NCI-H146 treated with DMSO at 0.1 percent for 48 hours (cell line): Measurements from ENCODE around the gene G0S2.
"Not testable (repeated sequence)": the region's sequence is repeated elsewhere in the genome, so short reads cannot be mapped to it uniquely, and the experiment has no call there.

Source experiments
- DNase-seq: peaks from one replicate; lab custom pipeline; 2025; ENCODE audit not compliant: unreplicated experiment; lab: John Stamatoyannopoulos, UW

Gene G0S2

DNA sequence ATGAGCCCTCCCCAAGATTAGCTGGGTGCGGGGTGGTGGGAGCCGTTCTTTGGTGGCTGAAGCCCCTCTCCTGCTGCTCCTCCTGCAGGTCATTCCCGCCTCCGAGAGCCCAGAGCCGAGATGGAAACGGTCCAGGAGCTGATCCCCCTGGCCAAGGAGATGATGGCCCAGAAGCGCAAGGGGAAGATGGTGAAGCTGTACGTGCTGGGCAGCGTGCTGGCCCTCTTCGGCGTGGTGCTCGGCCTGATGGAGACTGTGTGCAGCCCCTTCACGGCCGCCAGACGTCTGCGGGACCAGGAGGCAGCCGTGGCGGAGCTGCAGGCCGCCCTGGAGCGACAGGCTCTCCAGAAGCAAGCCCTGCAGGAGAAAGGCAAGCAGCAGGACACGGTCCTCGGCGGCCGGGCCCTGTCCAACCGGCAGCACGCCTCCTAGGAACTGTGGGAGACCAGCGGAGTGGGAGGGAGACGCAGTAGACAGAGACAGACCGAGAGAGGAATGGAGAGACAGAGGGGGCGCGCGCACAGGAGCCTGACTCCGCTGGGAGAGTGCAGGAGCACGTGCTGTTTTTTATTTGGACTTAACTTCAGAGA, 448 bp downstream of the G0S2 start:
- no peak for DNase-seq

DNA sequence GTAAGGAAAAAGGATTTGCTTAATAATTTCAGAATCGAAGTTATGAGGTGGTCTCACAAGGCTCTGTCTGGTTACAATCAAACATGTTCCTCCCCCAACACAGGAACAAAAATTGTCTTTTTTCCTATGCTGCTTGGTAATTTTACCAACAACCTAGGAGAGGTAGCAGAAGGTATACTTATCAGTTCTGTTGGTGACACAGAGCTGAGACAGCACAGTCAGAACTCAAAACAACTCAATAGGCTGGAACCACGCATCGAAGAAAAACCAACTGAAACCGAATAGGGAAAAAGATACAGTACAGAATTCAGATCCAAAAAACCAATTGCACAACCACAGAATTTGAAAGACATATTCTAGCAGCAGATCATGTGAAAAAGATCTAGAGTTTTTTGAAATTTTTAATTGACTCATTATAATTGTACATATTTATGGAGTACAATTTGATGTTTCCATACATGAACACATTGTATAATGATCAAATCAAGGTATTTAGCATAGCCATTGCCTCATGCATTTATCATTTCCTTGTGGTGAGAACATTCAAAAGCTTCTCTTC, 3.8 kb downstream of the G0S2 start:
- no peak for DNase-seq

GRCh38 chr1:209685821-209686220, 10.6 kb downstream of the G0S2 start:
- DNase-seq, result no peak

DNA sequence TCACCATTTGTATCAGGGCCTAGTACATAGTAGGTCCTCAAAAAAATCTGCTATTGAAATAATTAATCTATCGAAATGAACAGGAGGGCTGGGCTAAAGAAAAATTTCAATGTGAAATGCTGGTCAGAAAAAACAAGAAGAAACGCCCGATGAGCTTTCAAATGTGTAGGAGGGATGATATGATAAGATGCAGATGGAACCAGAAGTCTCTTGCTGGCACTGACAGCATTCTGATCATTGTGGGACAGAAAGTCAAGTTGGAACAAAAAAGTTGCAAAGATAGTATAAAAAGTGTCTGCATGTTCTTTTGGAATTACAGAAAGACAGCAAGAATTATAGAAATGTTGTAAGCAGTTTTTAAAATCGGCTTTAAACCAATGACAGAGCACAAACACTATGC, 11.1 kb downstream of the G0S2 start:
- DNase-seq, result no peak

- no peak for DNase-seq
These were observed 13.6 kb downstream of the G0S2 start for GRCh38 chr1:209688746-209689234.

- DNase-seq, result no peak
These were observed 14.3 kb downstream of the G0S2 start for GRCh38 chr1:209689477-209689876.

GRCh38 chr1:209691237-209691636, 16.0 kb downstream of the G0S2 start:
- no peak for DNase-seq

DNA sequence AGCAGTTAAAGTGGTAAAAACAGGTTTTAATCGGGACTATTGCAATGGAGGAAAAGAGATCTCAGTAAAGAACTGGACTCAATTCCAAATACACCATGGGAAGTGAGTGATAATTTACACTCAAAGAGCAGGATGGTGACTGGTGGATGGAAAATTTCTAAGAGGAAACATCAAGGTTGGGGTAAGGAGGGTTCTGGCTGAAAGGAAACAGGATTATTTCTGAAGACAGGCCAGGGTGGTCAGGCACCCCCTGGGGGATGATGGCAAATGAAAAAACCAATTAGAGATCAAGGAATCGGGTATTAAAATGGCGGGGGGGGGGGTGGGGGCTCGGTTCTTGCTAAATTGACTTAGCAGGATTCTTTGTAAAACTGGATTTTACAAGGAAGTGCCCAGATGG, 17.1 kb downstream of the G0S2 start:
- no peak for DNase-seq

DNA sequence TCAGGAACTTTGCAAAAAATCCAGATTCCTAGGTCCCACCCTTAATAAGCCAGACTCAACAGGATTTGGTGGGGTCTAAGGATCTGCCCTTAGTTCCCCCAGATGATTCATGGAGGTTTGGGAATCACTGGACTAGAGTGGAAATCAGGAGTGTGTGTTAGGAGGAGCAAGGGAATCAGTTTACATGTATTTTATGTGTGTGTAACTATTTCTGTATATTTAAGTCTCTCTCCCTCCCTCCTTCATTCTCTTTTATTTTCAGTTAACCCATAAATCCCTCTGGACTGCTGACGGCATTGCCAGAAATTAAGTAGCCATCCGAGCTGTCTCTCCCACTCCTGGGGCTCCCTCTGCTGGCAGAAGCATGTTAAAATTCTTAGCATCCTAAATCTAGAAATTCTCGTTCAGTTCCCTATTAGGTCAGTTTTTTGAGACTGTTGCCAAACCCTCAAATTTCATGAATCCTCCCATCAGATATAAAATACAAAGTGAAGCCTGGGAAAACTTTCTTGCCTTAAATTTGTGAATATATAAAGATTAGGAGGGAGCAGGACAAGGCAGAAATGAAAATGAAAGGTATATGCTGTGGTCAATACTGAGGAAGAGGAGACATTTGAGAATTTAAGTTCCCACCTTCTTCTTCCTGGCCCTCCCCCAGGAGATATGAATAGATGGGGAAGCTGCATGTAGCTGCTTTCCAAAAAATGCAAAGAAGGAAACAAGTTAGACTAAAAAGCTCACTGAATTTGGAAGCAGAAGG, 17.7 kb downstream of the G0S2 start:
- DNase-seq, result peak; percentile 22

DNA sequence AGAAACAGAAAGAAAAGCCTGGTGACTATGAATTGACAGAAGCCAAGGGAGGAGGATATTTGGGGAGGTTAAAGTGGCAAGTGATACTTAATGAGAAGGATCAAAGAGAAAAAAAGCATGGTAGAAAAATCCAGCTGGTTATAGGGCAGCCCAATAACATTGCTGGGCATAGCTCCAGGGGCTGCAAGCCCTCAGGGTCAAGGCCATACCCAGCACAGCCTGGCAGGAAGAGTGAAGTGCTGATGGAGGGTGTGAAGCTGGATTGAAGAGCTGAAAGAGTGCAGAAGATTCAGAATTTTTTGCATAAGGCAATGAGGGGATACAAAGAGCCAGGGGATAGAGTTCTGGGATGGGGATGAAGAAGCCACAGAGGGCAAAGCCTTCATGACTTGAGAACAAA, 21.5 kb downstream of the G0S2 start:
- no peak for DNase-seq

DNA sequence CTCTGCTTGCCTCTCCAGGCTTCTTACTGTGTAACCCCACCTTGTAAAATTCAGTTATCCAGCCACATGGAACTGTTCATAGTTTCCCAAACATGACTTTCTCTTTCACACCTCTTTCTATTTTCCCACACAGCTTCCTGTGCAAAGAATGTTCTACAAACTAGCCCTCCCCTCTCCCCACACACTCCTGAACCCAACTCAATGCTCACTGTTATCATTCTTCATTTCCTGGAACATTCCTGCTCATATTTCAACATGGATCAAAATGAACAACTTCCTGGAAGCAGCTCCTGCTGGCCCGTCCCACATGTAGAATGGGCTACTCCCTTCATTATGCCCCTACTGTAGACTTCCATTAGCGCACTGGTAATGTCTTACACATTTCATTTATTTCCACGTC, 21.9 kb downstream of the G0S2 start:
- DNase-seq, result no peak

DNA sequence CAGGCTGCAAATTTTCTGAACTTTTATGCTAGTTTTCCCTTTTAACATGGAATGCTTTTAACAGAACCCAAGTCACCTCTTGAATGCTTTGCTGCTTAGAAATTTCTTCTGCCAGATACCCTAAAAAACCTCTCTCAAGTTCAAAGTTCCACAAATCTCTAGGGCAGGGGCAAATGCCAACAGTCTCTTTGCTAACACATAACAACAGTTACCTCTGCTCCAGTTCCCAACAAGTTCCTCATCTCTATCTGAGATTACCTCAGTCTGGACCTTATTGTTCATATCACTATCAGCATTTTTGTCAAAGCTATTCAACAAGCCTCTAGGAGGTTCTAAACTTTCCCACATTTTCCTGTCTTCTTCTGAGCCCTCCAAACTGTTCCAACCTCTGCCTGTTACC, 25.5 kb downstream of the G0S2 start:
- not testable (repeated sequence) for DNase-seq

DNA sequence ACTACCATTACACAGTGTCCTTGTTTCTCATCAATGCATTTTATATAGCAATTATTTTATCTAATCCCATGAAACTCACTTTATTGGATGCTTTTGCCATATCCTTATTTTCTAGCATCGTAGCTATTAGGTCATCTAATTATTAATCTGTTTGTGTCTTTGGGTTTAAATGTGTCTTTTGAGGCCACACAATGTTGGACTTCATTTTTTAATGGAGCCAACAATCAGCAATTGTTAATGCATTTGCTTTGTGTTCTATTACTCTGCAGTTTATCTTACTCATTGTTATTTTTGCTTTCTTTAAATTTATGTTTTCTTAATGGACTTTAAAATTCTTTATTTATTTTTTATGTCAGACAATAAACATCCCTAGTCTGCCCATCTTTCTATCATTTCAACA, 27.6 kb downstream of the G0S2 start:
- no peak for DNase-seq

DNA sequence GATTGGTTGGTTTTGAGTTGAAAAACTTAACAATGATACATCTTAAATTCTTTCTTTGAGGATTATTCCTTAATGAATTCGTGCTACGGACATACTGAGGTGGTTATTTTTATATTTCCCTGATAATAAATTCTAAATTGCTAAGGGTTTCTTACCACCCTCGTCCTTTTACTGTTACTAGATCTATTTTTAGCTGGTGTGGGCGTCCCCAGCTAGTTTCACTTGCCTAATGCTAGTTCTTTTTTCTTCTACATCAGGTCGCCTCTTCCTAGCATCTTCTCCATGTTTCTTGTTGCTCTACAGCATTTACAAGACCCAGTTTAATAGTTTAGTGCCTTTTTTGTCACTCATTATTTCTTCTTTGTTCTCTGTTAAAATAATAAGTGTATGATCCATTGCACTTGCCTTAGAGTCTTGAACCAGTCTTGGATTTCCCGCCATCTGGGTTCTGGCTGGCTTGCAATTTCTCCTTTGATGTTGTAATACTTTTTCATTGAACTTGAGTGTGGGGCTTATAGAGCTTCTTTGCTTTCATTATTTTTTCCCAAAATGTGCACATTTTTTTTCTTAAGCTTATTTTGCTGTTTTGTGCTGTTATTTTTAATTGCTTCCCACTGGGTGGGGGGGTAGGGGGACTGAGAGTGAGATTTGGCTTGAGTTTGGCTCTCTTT, 28.8 kb downstream of the G0S2 start:
- DNase-seq, result no peak

- no peak for DNase-seq
These were observed 29.4 kb downstream of the G0S2 start, which contains the start of gene HSD11B1 for GRCh38 chr1:209704584-209704983. TSS of gene HSD11B1 (plus strand) at chr1:209704846. CDS start at chr1:209704943, 97 bp downstream.

DNA sequence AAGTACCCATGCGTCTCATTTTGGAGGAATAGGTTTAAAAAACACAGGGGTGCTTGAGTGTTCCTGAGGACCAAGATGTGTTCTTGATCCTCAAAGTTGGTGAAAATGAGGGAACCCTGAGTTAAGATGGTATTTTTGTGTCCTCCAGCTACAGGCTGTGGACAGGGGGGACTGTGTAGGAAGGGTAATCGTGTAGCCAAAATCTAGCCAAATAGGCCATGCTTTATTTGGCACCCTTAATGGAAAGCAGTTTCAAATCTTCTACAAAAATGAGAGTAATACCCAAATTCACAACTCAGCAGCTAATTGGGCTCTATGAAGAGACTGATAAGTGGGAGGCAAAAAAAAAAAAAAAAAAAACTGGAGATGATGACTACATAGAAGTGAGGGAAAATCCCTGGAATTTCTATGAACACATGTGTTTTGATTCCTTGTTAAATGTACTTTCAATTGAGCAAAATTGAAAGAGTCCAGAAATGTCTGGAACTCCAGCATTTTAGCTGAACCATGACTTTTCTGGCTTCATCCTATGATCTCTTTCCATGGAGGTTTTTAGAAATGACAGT, 29.9 kb downstream of the G0S2 start:
- DNase-seq, result no peak

DNA sequence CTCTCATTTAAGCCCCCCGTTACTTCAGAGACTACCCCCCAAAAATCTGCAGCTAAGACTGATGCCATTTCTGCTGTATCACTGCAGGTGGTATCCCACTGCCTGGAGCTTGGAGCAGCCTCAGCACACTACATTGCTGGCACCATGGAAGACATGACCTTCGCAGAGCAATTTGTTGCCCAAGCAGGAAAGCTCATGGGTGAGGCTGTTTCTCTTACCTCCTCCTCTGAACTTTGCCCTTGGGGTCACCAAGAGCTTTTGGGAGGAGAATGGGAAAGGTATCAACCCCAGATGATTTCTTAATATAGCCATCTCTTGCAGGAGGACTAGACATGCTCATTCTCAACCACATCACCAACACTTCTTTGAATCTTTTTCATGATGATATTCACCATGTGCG, 31.4 kb downstream of the G0S2 start:
- DNase-seq, result no peak

GRCh38 chr1:209707308-209707707, 32.1 kb downstream of the G0S2 start:
- DNase-seq, result no peak

DNA sequence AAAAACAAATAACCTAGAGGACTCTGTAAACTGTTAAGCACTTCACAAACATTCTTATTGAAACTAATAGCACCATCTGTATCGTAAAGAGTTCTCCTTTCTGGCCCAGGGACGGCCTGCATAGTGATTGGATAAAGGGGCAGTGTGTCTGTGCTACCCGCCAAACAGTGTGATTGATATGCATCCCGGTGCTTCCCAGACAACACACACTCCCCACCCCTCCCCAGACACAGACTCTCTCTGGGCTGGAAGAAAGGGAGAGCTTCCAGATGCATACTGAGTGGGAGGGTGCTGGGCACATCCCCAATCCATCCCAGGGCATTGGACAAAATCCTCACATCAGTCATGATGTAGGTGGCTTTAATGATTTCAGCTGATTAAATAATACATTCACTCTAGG, 33.1 kb downstream of the G0S2 start:
- DNase-seq, result no peak

GRCh38 chr1:209710093-209710492, 34.9 kb downstream of the G0S2 start:
- DNase-seq, result no peak

DNA sequence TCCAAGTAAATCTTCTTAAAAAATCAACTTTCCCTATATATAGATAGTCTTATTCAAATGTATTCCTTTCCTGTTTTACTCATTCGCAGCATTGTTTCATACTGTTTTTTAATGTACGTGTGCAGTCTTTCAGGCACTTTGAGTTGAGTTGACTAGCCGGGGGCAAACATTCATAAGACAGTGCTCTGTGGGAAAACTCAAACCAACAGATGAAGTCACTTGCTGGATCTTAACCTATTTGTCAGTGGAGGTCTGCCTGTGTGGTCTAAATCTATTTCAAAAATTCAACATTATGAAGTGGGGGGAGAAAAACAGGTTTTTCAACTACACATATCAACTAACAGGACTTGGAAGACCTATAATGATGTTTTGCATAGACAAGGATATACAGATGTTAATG, 35.6 kb downstream of the G0S2 start:
- DNase-seq, result no peak
